Measurements from ENCODE around the gene DTHD1. TPM values are rescaled to one million over a fixed set of nuclear protein-coding genes. Genes with fewer than 3 reads are reported as not detected.

The DTHD1 gene
- total RNA-seq, 4 donors from 2014 or later, result 0.19 to 1.0 (median 0.30) TPM

- no peak overlapping the region for H3K27ac ChIP-seq
- no peaks in the 10 kb centered on the region for H3K4me1 ChIP-seq
- no peak for DNase-seq
- H3K27me3 ChIP-seq, result no peaks in the 10 kb centered on the region
- TF ChIP-seq CTCF (IDR thresholded peaks at IDR 0.05), result no peak
- no peak for TF ChIP-seq POLR2A (IDR thresholded peaks at IDR 0.05)
- no peaks in the 10 kb centered on the region for H3K36me3 ChIP-seq
- intact Hi-C loops (cut with DNase I), result no loop called here
- no peak overlapping the region for H3K4me3 ChIP-seq
- H3K9me3 ChIP-seq, result no peaks in the 10 kb centered on the region
- 0 to 42% methylated on average over 1 of the region's 1 CpG for WGBS, 2 donors
Observed at GRCh38 chr4:36325499-36325898, 44.1 kb downstream of the DTHD1 start.

- no peak overlapping the region for H3K27ac ChIP-seq
- WGBS, 2 donors, result 53 to 63% methylated on average over 3 of the region's 3 CpGs
- no peak overlapping the region for H3K4me3 ChIP-seq
- no peaks in the 10 kb centered on the region for H3K27me3 ChIP-seq
- intact Hi-C loops (cut with DNase I), result no loop called here
- H3K36me3 ChIP-seq, result no peaks in the 10 kb centered on the region
- no peak for DNase-seq
- H3K9me3 ChIP-seq, result no peaks in the 10 kb centered on the region
- H3K4me1 ChIP-seq, result no peaks in the 10 kb centered on the region
- TF ChIP-seq CTCF (IDR thresholded peaks at IDR 0.05) (no peak), POLR2A (IDR thresholded peaks at IDR 0.05) (no peak)
Observed at GRCh38 chr4:36325926-36326325, 44.5 kb downstream of the DTHD1 start.

GRCh38 chr4:36326476-36327029 is 45.1 kb downstream of the DTHD1 start:
- no peaks in the 10 kb centered on the region for H3K9me3 ChIP-seq
- H3K27ac ChIP-seq, result no peak overlapping the region
- H3K36me3 ChIP-seq, result no peaks in the 10 kb centered on the region
- H3K27me3 ChIP-seq, result no peaks in the 10 kb centered on the region
- H3K4me1 ChIP-seq, result no peaks in the 10 kb centered on the region
- DNase-seq, result no peak
- TF ChIP-seq POLR2A (IDR thresholded peaks at IDR 0.05) (no peak), CTCF (IDR thresholded peaks at IDR 0.05) (no peak)
- H3K4me3 ChIP-seq, result no peak overlapping the region
- intact Hi-C loops (cut with DNase I), result no loop called here
- WGBS, 2 donors, result 79% methylated on average over 4 of the region's 4 CpGs

GRCh38 chr4:36327400-36327799 is 46.0 kb downstream of the DTHD1 start:
- intact Hi-C loops (cut with DNase I), result no loop called here
- WGBS, 2 donors, result 67 to 73% methylated on average over 5 of the region's 5 CpGs

GRCh38 chr4:36328130-36328529 is 46.7 kb downstream of the DTHD1 start:
- Histone ChIP-seq H3K4me1 (no peaks in the 10 kb centered on the region), H3K27me3 (no peaks in the 10 kb centered on the region), H3K36me3 (no peaks in the 10 kb centered on the region), H3K4me3 (no peak overlapping the region), H3K27ac (no peak overlapping the region), H3K9me3 (no peaks in the 10 kb centered on the region)
- intact Hi-C loops (cut with DNase I), result no loop called here
- DNase-seq, result no peak
- no peak for TF ChIP-seq POLR2A (IDR thresholded peaks at IDR 0.05)
- TF ChIP-seq CTCF (IDR thresholded peaks at IDR 0.05), result no peak
- WGBS, 2 donors, result 75 to 82% methylated on average over 9 of the region's 9 CpGs

More at GRCh38 chr4:36327400-36327799, 46.0 kb downstream of the DTHD1 start:
- Histone ChIP-seq H3K9me3 (no peaks in the 10 kb centered on the region), H3K4me3 (no peak overlapping the region), H3K4me1 (no peaks in the 10 kb centered on the region), H3K27me3 (no peaks in the 10 kb centered on the region), H3K27ac (no peak overlapping the region), H3K36me3 (no peaks in the 10 kb centered on the region)
- no peak for DNase-seq
- TF ChIP-seq POLR2A (IDR thresholded peaks at IDR 0.05) (no peak), CTCF (IDR thresholded peaks at IDR 0.05) (no peak)
